ENCODE results near the gene OR13C5.

The OR13C5 gene

DNA sequence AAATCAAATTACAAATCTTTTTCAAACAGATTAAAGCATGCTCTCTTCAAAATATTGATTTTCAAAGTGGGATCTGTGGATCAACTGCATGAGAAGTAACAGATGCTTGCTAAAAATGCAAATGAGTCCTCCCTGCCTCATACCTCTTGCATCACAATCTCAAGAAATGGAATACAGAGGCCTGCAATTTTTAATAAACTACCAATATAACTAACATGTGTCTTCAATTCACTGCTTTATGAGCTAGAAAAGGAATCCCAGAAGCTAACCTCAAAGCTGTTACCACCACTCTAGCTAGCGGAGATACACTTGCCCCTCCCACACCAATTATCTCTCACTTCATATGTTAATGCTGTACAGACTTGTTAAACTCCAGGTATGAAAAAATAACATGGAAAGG is 9.6 kb downstream of the OR13C5 start:
- Histone ChIP-seq H2AFZ (ENCODE audit: low read length) (no peak overlapping the region), H3K4me2 (ENCODE audit: insufficient read depth, low read length, poor library complexity, severe bottlenecking) (no peak overlapping the region), H4K8ac (ENCODE audit: low read depth, low read length) (no peak overlapping the region), H3K36me3 (replicated peaks in 1 of 2; ENCODE audit: control insufficient read depth in 2 of 2, insufficient read depth in 2 of 2, low read length in 2 of 2) (no peaks in the 10 kb centered on the region), H3K27me3 (ENCODE audit: control insufficient read depth in 3 of 3, insufficient read depth in 3 of 3, low read depth in 1 of 3, low read length in 3 of 3) (no peaks in the 10 kb centered on the region), H2BK5ac (ENCODE audit: low read length) (no peak overlapping the region), H3K18ac (ENCODE audit: low read length) (no peak overlapping the region), H3K79me1 (ENCODE audit: low read depth, low read length) (no peaks in the 10 kb centered on the region), H4K91ac (ENCODE audit: low read depth, low read length, poor library complexity) (no peak overlapping the region), H3K4me1 (ENCODE audit: control insufficient read depth in 2 of 2, insufficient read depth in 1 of 2, low read depth in 1 of 2, low read length in 2 of 2) (no peaks in the 10 kb centered on the region), H2BK120ac (ENCODE audit: low read depth, low read length) (no peak overlapping the region), H3K27ac (replicated peaks; ENCODE audit: low read length) (no peak overlapping the region), H2BK15ac (ENCODE audit: low read length) (no peak overlapping the region), H3K14ac (ENCODE audit: low read length) (no peak overlapping the region), H3K9me3 (replicated peaks in 1 of 2; ENCODE audit: control insufficient read depth in 2 of 2, insufficient read depth in 1 of 2, low read depth in 1 of 2, low read length in 2 of 2) (no peaks in the 10 kb centered on the region), H3K9ac (ENCODE audit: low read depth, low read length, poor library complexity) (no peak overlapping the region), H2AK5ac (ENCODE audit: low read depth, low read length) (no peak overlapping the region), H3K23ac (ENCODE audit: low read depth, low read length, poor library complexity) (no peak overlapping the region), H3K4me3 (ENCODE audit: low read length in 2 of 2) (no peak overlapping the region), H2BK12ac (ENCODE audit: low read length) (no peak overlapping the region), H3K4ac (ENCODE audit: low read length) (no peak overlapping the region)
- DNase-seq (ENCODE audit: low spot score): no peak
- WGBS, 2 donors (ENCODE audit: extremely low coverage in 2 of 2, insufficient read length in 2 of 2, insufficient replicate concordance in 1 of 2): no CpG with 5 or more reads among the region's 1 CpG

DNA sequence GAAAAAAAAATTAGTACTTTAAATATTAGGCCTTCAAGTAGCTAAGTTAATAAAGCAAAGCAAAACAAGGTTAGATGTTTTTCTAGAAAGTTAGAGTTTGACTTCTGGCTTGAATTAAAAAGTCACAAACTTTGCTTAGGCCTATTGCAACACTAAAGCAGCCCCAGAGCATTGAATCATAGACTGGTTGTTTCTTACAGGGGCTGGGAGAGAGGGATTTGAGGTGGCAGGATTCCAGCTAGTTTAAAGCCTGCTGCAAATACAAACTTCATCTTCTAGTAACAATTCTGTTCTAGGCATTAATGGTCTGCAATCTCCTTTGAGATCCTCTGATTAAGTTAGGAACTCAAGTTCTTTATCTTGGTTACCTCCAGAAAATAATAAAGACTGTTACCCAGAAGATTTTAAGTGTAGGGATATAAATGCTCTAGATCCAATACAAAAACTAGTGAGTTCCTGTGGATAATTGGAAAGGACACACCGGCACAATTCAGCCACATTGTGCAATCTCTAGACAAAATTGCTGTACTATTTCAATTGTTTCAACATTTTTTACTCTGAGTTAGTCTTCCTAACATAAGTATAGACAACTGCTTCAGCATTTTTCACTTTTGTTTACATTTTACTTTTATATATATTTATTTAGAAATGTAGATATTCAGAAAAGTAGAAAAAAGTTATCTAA is 12.6 kb downstream of the OR13C5 start:
- Histone ChIP-seq H3K36me3 (replicated peaks in 1 of 2; ENCODE audit: control insufficient read depth in 2 of 2, insufficient read depth in 2 of 2, low read length in 2 of 2) (no peaks in the 10 kb centered on the region), H3K4me3 (ENCODE audit: low read length in 2 of 2) (no peak overlapping the region), H2AK5ac (ENCODE audit: low read depth, low read length) (no peak overlapping the region), H3K18ac (ENCODE audit: low read length) (no peak overlapping the region), H4K91ac (ENCODE audit: low read depth, low read length, poor library complexity) (no peak overlapping the region), H3K27me3 (ENCODE audit: control insufficient read depth in 3 of 3, insufficient read depth in 3 of 3, low read depth in 1 of 3, low read length in 3 of 3) (no peaks in the 10 kb centered on the region), H3K23ac (ENCODE audit: low read depth, low read length, poor library complexity) (no peak overlapping the region), H2BK120ac (ENCODE audit: low read depth, low read length) (no peak overlapping the region), H3K79me1 (ENCODE audit: low read depth, low read length) (no peaks in the 10 kb centered on the region), H2BK12ac (ENCODE audit: low read length) (no peak overlapping the region), H2BK5ac (ENCODE audit: low read length) (no peak overlapping the region), H2AFZ (ENCODE audit: low read length) (no peak overlapping the region), H3K9ac (ENCODE audit: low read depth, low read length, poor library complexity) (no peak overlapping the region), H2BK15ac (ENCODE audit: low read length) (no peak overlapping the region), H3K27ac (replicated peaks; ENCODE audit: low read length) (no peak overlapping the region), H3K4me1 (ENCODE audit: control insufficient read depth in 2 of 2, insufficient read depth in 1 of 2, low read depth in 1 of 2, low read length in 2 of 2) (no peaks in the 10 kb centered on the region), H3K4me2 (ENCODE audit: insufficient read depth, low read length, poor library complexity, severe bottlenecking) (no peak overlapping the region), H3K4ac (ENCODE audit: low read length) (no peak overlapping the region), H3K14ac (ENCODE audit: low read length) (no peak overlapping the region), H4K8ac (ENCODE audit: low read depth, low read length) (no peak overlapping the region), H3K9me3 (replicated peaks in 1 of 2; ENCODE audit: control insufficient read depth in 2 of 2, insufficient read depth in 1 of 2, low read depth in 1 of 2, low read length in 2 of 2) (no peaks in the 10 kb centered on the region)
- no peak for DNase-seq (ENCODE audit: low spot score)
- no CpG with 5 or more reads among the region's 1 CpG for WGBS, 2 donors (ENCODE audit: extremely low coverage in 2 of 2, insufficient read length in 2 of 2, insufficient replicate concordance in 1 of 2)

DNA sequence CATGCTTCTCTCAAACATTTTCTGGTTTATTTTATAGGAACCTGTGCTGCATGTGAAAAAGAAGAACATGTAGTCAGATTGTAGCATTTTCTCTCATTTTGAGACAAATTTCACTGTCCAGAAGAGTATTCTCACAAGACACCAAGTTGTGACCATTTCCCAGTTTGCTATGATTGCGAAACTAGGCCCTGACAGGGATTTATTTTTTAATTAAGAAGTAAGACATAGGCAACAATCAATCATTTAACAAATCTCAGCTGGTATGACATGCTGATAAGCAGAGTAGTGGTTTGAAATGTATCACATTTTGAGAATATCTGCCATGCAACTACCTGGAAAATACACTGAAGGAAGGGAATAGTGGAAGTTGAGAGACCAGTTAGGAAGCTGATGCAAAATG is 18.7 kb downstream of the OR13C5 start:
- Histone ChIP-seq H3K9me3 (replicated peaks in 1 of 2; ENCODE audit: control insufficient read depth in 2 of 2, insufficient read depth in 1 of 2, low read depth in 1 of 2, low read length in 2 of 2) (no peaks in the 10 kb centered on the region), H4K91ac (ENCODE audit: low read depth, low read length, poor library complexity) (no peak overlapping the region), H3K4me1 (ENCODE audit: control insufficient read depth in 2 of 2, insufficient read depth in 1 of 2, low read depth in 1 of 2, low read length in 2 of 2) (no peaks in the 10 kb centered on the region), H2BK5ac (ENCODE audit: low read length) (no peak overlapping the region), H2BK12ac (ENCODE audit: low read length) (no peak overlapping the region), H3K4me2 (ENCODE audit: insufficient read depth, low read length, poor library complexity, severe bottlenecking) (no peak overlapping the region), H3K36me3 (replicated peaks in 1 of 2; ENCODE audit: control insufficient read depth in 2 of 2, insufficient read depth in 2 of 2, low read length in 2 of 2) (no peaks in the 10 kb centered on the region), H2BK120ac (ENCODE audit: low read depth, low read length) (no peak overlapping the region), H3K9ac (ENCODE audit: low read depth, low read length, poor library complexity) (no peak overlapping the region), H3K27me3 (ENCODE audit: control insufficient read depth in 3 of 3, insufficient read depth in 3 of 3, low read depth in 1 of 3, low read length in 3 of 3) (no peaks in the 10 kb centered on the region), H3K4me3 (ENCODE audit: low read length in 2 of 2) (no peak overlapping the region), H3K23ac (ENCODE audit: low read depth, low read length, poor library complexity) (no peak overlapping the region), H3K14ac (ENCODE audit: low read length) (no peak overlapping the region), H2AK5ac (ENCODE audit: low read depth, low read length) (no peak overlapping the region), H2BK15ac (ENCODE audit: low read length) (no peak overlapping the region), H3K27ac (replicated peaks; ENCODE audit: low read length) (no peak overlapping the region), H3K79me1 (ENCODE audit: low read depth, low read length) (no peaks in the 10 kb centered on the region), H4K8ac (ENCODE audit: low read depth, low read length) (no peak overlapping the region), H2AFZ (ENCODE audit: low read length) (no peak overlapping the region), H3K4ac (ENCODE audit: low read length) (no peak overlapping the region), H3K18ac (ENCODE audit: low read length) (no peak overlapping the region)
- no peak for DNase-seq (ENCODE audit: low spot score)
- no CpG with 5 or more reads among the region's 1 CpG for WGBS, 2 donors (ENCODE audit: extremely low coverage in 2 of 2, insufficient read length in 2 of 2, insufficient replicate concordance in 1 of 2)

DNA sequence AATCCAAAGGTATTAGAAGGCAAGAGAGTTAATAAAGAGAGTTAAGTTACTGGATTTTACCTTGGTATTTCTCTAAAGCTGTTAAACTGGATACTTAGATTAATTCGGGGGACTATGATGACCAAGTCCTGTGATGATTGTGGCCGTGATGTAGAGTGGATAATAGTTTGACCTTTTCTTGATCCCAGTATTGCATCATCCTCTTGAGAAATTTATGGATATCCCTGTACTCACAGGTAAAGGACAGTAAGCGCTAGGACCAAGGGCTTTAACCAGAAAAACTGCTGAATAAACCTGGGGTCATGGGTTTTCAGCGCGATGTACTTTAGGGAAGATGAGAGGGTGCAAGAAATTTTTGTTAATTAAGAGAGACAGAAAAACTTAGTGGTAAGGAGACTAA is 21.9 kb downstream of the OR13C5 start:
- no peaks in the 10 kb centered on the region for H3K79me1 ChIP-seq (ENCODE audit: low read depth, low read length)
- no peak overlapping the region for H3K4me3 ChIP-seq (ENCODE audit: low read length in 2 of 2)
- H3K4ac ChIP-seq (ENCODE audit: low read length): no peak overlapping the region
- no peaks in the 10 kb centered on the region for H3K4me1 ChIP-seq (ENCODE audit: control insufficient read depth in 2 of 2, insufficient read depth in 1 of 2, low read depth in 1 of 2, low read length in 2 of 2)
- WGBS, 2 donors (ENCODE audit: extremely low coverage in 2 of 2, insufficient read length in 2 of 2, insufficient replicate concordance in 1 of 2): no CpG with 5 or more reads among the region's 5 CpGs
- H3K4me2 ChIP-seq (ENCODE audit: insufficient read depth, low read length, poor library complexity, severe bottlenecking): no peak overlapping the region
- H4K91ac ChIP-seq (ENCODE audit: low read depth, low read length, poor library complexity): no peak overlapping the region
- no peak overlapping the region for H2BK120ac ChIP-seq (ENCODE audit: low read depth, low read length)
- no peaks in the 10 kb centered on the region for H3K9me3 ChIP-seq (replicated peaks in 1 of 2; ENCODE audit: control insufficient read depth in 2 of 2, insufficient read depth in 1 of 2, low read depth in 1 of 2, low read length in 2 of 2)
- no peak overlapping the region for H3K27ac ChIP-seq (replicated peaks; ENCODE audit: low read length)
- H3K27me3 ChIP-seq (ENCODE audit: control insufficient read depth in 3 of 3, insufficient read depth in 3 of 3, low read depth in 1 of 3, low read length in 3 of 3): no peaks in the 10 kb centered on the region
- no peak overlapping the region for H2BK15ac ChIP-seq (ENCODE audit: low read length)
- no peak overlapping the region for H3K23ac ChIP-seq (ENCODE audit: low read depth, low read length, poor library complexity)
- H4K8ac ChIP-seq (ENCODE audit: low read depth, low read length): no peak overlapping the region
- H3K14ac ChIP-seq (ENCODE audit: low read length): no peak overlapping the region
- no peak for DNase-seq (ENCODE audit: low spot score)
- H2AFZ ChIP-seq (ENCODE audit: low read length): no peak overlapping the region
- no peak overlapping the region for H3K18ac ChIP-seq (ENCODE audit: low read length)
- no peak overlapping the region for H2AK5ac ChIP-seq (ENCODE audit: low read depth, low read length)
- H2BK5ac ChIP-seq (ENCODE audit: low read length): no peak overlapping the region
- no peak overlapping the region for H2BK12ac ChIP-seq (ENCODE audit: low read length)
- H3K36me3 ChIP-seq (replicated peaks in 1 of 2; ENCODE audit: control insufficient read depth in 2 of 2, insufficient read depth in 2 of 2, low read length in 2 of 2): no peaks in the 10 kb centered on the region
- H3K9ac ChIP-seq (ENCODE audit: low read depth, low read length, poor library complexity): no peak overlapping the region

Measured in neuronal stem cell (in vitro differentiated cells).